Left ventricle myocardium inferior (tissue), 1 donor: ENCODE data around the gene ADORA3. TPM values are rescaled to one million over a fixed set of nuclear protein-coding genes. Genes with fewer than 3 reads are reported as not detected.

Experiments used
- DNase-seq: peaks from one replicate; pipeline ENCODE4 v3.0.0-alpha.2; 2020
- H3K27ac ChIP-seq: fragments of 200-600 bp; replicated peaks from 2 replicates; pipeline ENCODE4 v1.8.0; 2021
- H3K27me3 ChIP-seq: fragments of 200-600 bp; 2 replicates; pipeline ENCODE4 v1.8.0; 2021; ENCODE audit warnings: low read depth
- H3K36me3 ChIP-seq: fragments of 200-600 bp; 2 replicates; pipeline ENCODE4 v1.8.0; 2021
- H3K4me1 ChIP-seq: fragments of 200-600 bp; 2 replicates; pipeline ENCODE4 v1.8.0; 2021
- H3K4me3 ChIP-seq: fragments of 200-600 bp; 2 replicates; pipeline ENCODE4 v1.8.0; 2021; ENCODE audit warnings: mild to moderate bottlenecking, moderate library complexity
- H3K9me3 ChIP-seq: fragments of 200-600 bp; replicated peaks from 2 replicates; pipeline ENCODE4 v1.8.0; 2021
- CTCF ChIP-seq: fragments of 200-600 bp; IDR thresholded peaks from 2 replicates; pipeline ENCODE4 v1.8.0; 2021; ENCODE audit warnings: antibody characterized with exemption, mild to moderate bottlenecking, borderline replicate concordance
- intact Hi-C: fragments of 100-400 bp; cut with micrococcal nuclease; formaldehyde crosslinking; loops from one replicate; pipeline ENCODE4 v1.11.0; 2022
- total RNA-seq: library from RNA; stranded (reverse); fragmentation: NEBNext Ultra II Directional; extraction: Animal tissue kit (Norgen Biotek cat#: 25700); gene quantifications from one replicate; pipeline ENCODE4 v1.2.1, GENCODE V29; 2021
- donor health status: DM: no; HTN: yes; CAD: no; lungs with severe emphysema.

Gene ADORA3
- total RNA-seq, 1 donor from 2014 or later: 3.1 TPM

- DNase-seq: no peak
- TF ChIP-seq CTCF: no peak
- Histone ChIP-seq H3K27ac (peak overlapping the region; percentile 9), H3K9me3 (no peaks in the 10 kb centered on the region), H3K36me3 (peaks cover 90% of the 10 kb centered on the region), H3K4me1 (peaks cover 57% of the 10 kb centered on the region), H3K4me3 (no peak overlapping the region), H3K27me3 (no peaks in the 10 kb centered on the region)
- intact Hi-C loops: no loop called here
Measured at GRCh38 chr1:111463029-111463683, 40.3 kb downstream of the ADORA3 start.

GRCh38 chr1:111462370-111463028, 40.9 kb downstream of the ADORA3 start:
- Histone ChIP-seq H3K27ac (peak overlapping the region; percentile 9), H3K27me3 (no peaks in the 10 kb centered on the region), H3K4me1 (peaks cover 57% of the 10 kb centered on the region), H3K4me3 (no peak overlapping the region), H3K9me3 (no peaks in the 10 kb centered on the region), H3K36me3 (peaks cover 90% of the 10 kb centered on the region)
- TF ChIP-seq CTCF: no peak
- no peak for DNase-seq
- intact Hi-C loops: no loop called here

GRCh38 chr1:111461765-111462164, 41.7 kb downstream of the ADORA3 start:
- Histone ChIP-seq H3K9me3 (no peaks in the 10 kb centered on the region), H3K4me3 (no peak overlapping the region), H3K36me3 (peaks cover 90% of the 10 kb centered on the region), H3K4me1 (peaks cover 52% of the 10 kb centered on the region), H3K27ac (no peak overlapping the region), H3K27me3 (no peaks in the 10 kb centered on the region)
- intact Hi-C loops: no loop called here
- no peak for TF ChIP-seq CTCF
- no peak for DNase-seq

GRCh38 chr1:111455642-111456031, 47.8 kb downstream of the ADORA3 start:
- Histone ChIP-seq H3K36me3 (peaks cover 78% of the 10 kb centered on the region), H3K4me1 (peaks cover 84% of the 10 kb centered on the region), H3K27ac (no peak overlapping the region), H3K4me3 (no peak overlapping the region), H3K27me3 (no peaks in the 10 kb centered on the region), H3K9me3 (no peaks in the 10 kb centered on the region)
- TF ChIP-seq CTCF: no peak
- no peak for DNase-seq
- intact Hi-C loops: no loop called here

GRCh38 chr1:111454859-111455641, 48.4 kb downstream of the ADORA3 start:
- peaks cover 84% of the 10 kb centered on the region for H3K4me1 ChIP-seq
- no peak for DNase-seq
- H3K36me3 ChIP-seq: peaks cover 76% of the 10 kb centered on the region
- intact Hi-C loops: no loop called here
- no peak overlapping the region for H3K27ac ChIP-seq
- no peaks in the 10 kb centered on the region for H3K9me3 ChIP-seq
- TF ChIP-seq CTCF: no peak
- no peaks in the 10 kb centered on the region for H3K27me3 ChIP-seq
- no peak overlapping the region for H3K4me3 ChIP-seq
